OCI-LY7 (cell line): ENCODE results near the gene REEP6.

Source experiments
- CTCF ChIP-seq: fragments of 200-600 bp; sonication (generic); conservative IDR thresholded peaks from 2 replicates; pipeline ENCODE4 v1.5.1; 2014; ENCODE audit warnings: mild to moderate bottlenecking, antibody characterized with exemption, low read length, moderate library complexity, mixed read lengths
- EZH2phosphoT487 ChIP-seq: fragments of 200-600 bp; sonication (generic); IDR thresholded peaks from 2 replicates; pipeline ENCODE4 v1.6.1; 2018; ENCODE audit warnings: low read depth, borderline replicate concordance, mild to moderate bottlenecking, mixed run types, antibody characterized with exemption, low read length, moderate library complexity, mixed read lengths

GRCh38 chr19:1502433-1503088 lies 11.6 kb downstream of the REEP6 start:
- TF ChIP-seq CTCF (no peak), EZH2phosphoT487 (no peak)
